MM.1S (cell line): ENCODE measurements around the gene DDX27.

Experiments
- EZH2 ChIP-seq: fragments of 300-600 bp; sonication (generic); optimal IDR thresholded peaks from 2 replicates; pipeline ENCODE3; 2017; ENCODE audit warnings: low read depth, mild to moderate bottlenecking, antibody characterized with exemption, low read length, mixed read lengths
- EZH2phosphoT487 ChIP-seq: fragments of 300-600 bp; sonication (generic); IDR thresholded peaks from 2 replicates; pipeline ENCODE4 v1.6.1; 2018; ENCODE audit warnings: antibody characterized with exemption, low read length
- TF ChIP-seq, protein P1 (sequence below): fragments of 300-600 bp; sonication (generic); IDR thresholded peaks from 2 replicates; pipeline ENCODE4 v1.5.1; 2016; ENCODE audit warnings: antibody characterized with exemption, low read length, mixed read lengths

DNA sequence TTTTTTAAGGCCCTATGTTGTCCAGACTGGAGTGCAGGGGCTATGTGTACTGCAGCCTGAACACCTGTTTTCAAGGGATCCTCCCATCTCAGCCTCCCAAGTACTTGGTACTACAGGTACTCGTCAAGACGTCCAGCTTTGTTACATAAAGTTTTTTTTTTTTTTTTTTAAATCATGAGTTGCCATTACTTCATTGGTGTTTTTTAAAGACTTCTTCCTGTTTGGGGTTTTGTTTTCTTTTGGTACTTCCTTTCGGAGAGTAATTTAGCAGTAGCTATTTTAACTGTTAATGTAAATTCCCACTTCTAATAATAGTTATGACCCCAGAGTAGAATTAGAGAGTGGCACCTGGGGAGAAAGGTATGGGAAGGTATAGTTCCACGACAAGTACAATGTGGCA lies 48.1 kb downstream of the DDX27 start:
- TF ChIP-seq EZH2 (no peak), EZH2phosphoT487 (no peak)
- TF ChIP-seq, protein P1, sequence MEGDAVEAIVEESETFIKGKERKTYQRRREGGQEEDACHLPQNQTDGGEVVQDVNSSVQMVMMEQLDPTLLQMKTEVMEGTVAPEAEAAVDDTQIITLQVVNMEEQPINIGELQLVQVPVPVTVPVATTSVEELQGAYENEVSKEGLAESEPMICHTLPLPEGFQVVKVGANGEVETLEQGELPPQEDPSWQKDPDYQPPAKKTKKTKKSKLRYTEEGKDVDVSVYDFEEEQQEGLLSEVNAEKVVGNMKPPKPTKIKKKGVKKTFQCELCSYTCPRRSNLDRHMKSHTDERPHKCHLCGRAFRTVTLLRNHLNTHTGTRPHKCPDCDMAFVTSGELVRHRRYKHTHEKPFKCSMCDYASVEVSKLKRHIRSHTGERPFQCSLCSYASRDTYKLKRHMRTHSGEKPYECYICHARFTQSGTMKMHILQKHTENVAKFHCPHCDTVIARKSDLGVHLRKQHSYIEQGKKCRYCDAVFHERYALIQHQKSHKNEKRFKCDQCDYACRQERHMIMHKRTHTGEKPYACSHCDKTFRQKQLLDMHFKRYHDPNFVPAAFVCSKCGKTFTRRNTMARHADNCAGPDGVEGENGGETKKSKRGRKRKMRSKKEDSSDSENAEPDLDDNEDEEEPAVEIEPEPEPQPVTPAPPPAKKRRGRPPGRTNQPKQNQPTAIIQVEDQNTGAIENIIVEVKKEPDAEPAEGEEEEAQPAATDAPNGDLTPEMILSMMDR = no peak
